Astrocyte of the cerebellum (primary cell): ENCODE measurements around the gene EHBP1L1.

Experiments used
- DNase-seq: peaks from one replicate; pipeline ENCODE4 v3.0.0-alpha.2; 2011; ENCODE audit warnings: low read depth
- H3K4me3 ChIP-seq: 2 replicates; pipeline ENCODE4 v1.5.1; 2011; ENCODE audit warnings: mild to moderate bottlenecking, low read depth, low read length, moderate library complexity
- CTCF ChIP-seq: IDR thresholded peaks from 2 replicates; pipeline ENCODE4 v1.5.1; 2012; ENCODE audit warnings: low read length, low read depth, moderate library complexity, mild to moderate bottlenecking; ENCODE audit errors: missing control alignments
- in situ Hi-C: cut with HindIII; loops from 2 replicates; pipeline ENCODE4 v1.10.0; 2017; ENCODE audit warnings: low sequenced_read_pairs

EHBP1L1 gene

GRCh38 chr11:65592858-65593517 lies 17.1 kb downstream of the EHBP1L1 start:
- no peak overlapping the region for H3K4me3 ChIP-seq
- in situ Hi-C loops = no loop called here

GRCh38 chr11:65593518-65594414 lies 17.9 kb downstream of the EHBP1L1 start:
- peak; percentile 81 for TF ChIP-seq CTCF
- in situ Hi-C loops = no loop called here
- H3K4me3 ChIP-seq = no peak overlapping the region
- DNase-seq = no peak

More at GRCh38 chr11:65592858-65593517, 17.1 kb downstream of the EHBP1L1 start:
- TF ChIP-seq CTCF = no peak
- no peak for DNase-seq

DNA sequence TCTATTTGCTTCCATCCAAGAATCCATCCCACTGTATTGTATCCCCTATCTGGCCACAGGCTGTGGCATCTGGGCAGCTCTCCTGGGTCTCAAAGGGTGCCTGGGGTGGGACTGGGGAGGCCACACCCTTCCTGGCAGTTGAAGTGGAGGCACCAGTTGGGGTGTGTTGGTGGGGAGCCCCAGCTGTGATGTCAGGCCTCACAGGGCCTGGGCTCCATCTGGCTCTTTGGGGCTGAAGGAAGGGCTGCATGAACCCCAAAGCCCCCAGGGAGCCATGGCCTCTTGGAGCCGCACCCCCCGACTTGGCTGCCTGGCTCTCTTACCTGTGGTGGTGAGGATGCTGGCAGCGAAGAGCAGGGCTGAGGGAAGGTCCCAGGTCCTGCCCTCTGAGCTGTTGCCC lies 19.3 kb downstream of the EHBP1L1 start:
- in situ Hi-C loops = no loop called here
- no peak for DNase-seq
- H3K4me3 ChIP-seq = no peak overlapping the region
- TF ChIP-seq CTCF = no peak

DNA sequence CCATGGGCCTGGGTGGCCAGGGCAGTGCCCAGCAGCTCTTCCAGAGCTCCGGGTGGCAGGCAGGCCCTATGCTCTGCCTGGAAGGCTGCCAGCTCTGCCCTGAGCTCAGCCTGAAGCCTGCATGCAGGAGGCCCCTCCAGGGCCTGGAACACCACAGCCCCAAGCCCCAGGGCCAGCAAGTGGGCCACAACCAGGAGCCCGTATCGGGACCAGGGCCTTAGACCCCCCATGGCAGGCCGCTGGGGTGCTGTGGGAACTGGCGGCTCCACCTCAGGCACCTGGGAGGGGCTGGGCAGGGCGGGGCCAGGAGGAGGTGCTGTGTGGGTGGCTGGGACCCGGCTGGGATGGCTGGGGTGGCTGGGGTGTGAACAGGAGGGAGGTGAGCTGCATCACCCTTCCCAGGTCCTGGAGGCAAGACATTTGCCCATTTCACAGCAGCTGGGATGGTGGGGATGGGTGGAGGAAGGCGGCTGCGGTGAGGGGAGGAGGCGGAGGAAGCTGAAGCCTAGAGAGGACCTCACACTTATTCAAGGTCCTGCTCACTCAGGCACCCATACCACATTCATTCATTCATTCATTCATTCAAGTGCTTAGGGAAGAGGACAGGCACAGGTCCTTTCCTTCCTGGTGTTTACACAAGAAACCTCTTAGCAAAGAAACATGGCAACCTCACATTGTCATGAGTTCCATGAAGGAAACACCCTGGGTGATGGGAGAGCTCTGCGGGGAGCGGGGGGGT lies 19.9 kb downstream of the EHBP1L1 start, which contains the start of gene KCNK7:
Gene KCNK7 (minus strand): TSS at position 258 of the 739 bp plus-strand sequence. CDS start 28 bp downstream, at position 230.
- H3K4me3 ChIP-seq = no peak within 1 kb of the TSS
- no peak for TF ChIP-seq CTCF
- in situ Hi-C loops = no loop called here
- DNase-seq = no peak

DNA sequence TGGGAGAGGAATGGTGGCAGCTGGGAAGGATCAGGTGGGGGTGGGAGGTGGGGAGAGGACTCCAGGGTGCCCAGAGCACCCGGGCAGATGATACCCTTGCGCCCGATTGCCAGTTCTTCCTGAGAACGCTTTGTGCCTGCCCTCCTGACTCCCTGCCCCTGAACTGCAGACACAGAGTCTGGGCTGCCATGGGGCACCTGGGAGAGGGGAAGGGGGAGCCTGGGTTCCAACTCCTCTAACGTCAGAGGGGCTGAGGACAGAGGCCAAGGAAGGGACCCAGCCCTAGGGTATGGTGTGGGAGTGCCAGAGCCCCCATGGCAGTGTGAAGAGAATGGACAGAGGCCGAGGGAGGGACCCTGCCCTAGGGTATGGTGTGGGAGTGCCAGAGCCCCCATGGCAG lies 20.7 kb downstream of the EHBP1L1 start:
- H3K4me3 ChIP-seq = no peak overlapping the region
- in situ Hi-C loops = no loop called here
- TF ChIP-seq CTCF = no peak
- no peak for DNase-seq

DNA sequence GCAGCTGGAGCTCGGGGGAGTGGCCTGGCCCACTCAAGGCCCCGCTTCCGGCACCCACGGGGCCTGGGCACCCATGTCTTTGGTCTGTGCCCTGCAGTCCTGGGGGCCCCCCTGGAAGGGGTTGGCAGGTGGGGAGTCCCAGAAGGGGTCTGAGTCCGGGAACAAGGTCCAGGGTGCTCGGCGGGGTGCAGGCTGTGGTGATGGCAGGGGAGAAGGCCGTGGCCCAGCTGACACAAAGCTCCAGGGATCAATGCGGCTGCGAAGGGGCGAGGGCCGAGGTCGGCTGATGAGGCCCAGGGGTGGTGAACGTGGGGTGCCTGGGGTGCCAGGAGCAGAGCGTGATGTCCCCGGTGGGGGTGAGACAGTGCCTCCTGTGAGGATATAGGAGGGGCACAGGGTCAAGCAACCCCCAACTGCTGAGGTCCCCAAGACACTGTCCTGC lies 22.4 kb downstream of the EHBP1L1 start:
- H3K4me3 ChIP-seq = no peak overlapping the region
- in situ Hi-C loops = no loop called here
- DNase-seq = no peak
- no peak for TF ChIP-seq CTCF
